ENCODE data around the gene NRM. TPM values are rescaled to one million over a fixed set of nuclear protein-coding genes. Genes with fewer than 3 reads are reported as not detected.

The NRM gene
- total and polyA plus RNA-seq, 2 of the 13 experiments (the other 11 are each of a cell fraction or from before 2014, with no cell fraction given): 12.5 to 16.0 TPM

- no peak; the same call in none of the 2 replicates for TF ChIP-seq ZNF350 (CRISPR knock-in tag; IDR thresholded peaks at IDR 0.05; ENCODE audit: borderline replicate concordance, low read depth)
- TF ChIP-seq ASH2L (IDR thresholded peaks at IDR 0.05; ENCODE audit: insufficient read length, low read depth, low read length): peak; percentile 58
- TF ChIP-seq ZNF605 (CRISPR knock-in tag; IDR thresholded peaks at IDR 0.05): no peak
- no peak for TF ChIP-seq ADNP (CRISPR knock-in tag; IDR thresholded peaks at IDR 0.05)
- no peak; the same call in 1 of the 2 replicates for TF ChIP-seq THAP9 (CRISPR knock-in tag; IDR thresholded peaks at IDR 0.05; ENCODE audit: borderline replicate concordance)
- peak; percentile 41; the same call in 1 of the 2 replicates for TF ChIP-seq BHLHE40 (IDR thresholded peaks at IDR 0.05; ENCODE audit: low read length)
- TF ChIP-seq PHF21A (CRISPR knock-in tag; IDR thresholded peaks at IDR 0.05): no peak
- TF ChIP-seq HNF1B (CRISPR knock-in tag; IDR thresholded peaks at IDR 0.05): 0 out of 2 replicates have a peak, but pooled peaks have one; percentile 19
- no peak for TF ChIP-seq CC2D1A (CRISPR knock-in tag; IDR thresholded peaks at IDR 0.05)
- peak; percentile 79 for TF ChIP-seq MYC (CRISPR knock-in tag; IDR thresholded peaks at IDR 0.05; ENCODE audit: borderline replicate concordance)
- no peak; the same call in 1 of the 2 replicates for TF ChIP-seq GMEB1 (CRISPR knock-in tag; IDR thresholded peaks at IDR 0.05; ENCODE audit: borderline replicate concordance)
- peak; percentile 61; the same call in 1 of the 2 replicates for TF ChIP-seq IRF2 (CRISPR knock-in tag; IDR thresholded peaks at IDR 0.05)
- TF ChIP-seq ZNF710 (CRISPR knock-in tag; IDR thresholded peaks at IDR 0.05; ENCODE audit: borderline replicate concordance): no peak
- no peak for TF ChIP-seq ZNF713 (CRISPR knock-in tag; IDR thresholded peaks at IDR 0.05)
- TF ChIP-seq JUNB (CRISPR knock-in tag; IDR thresholded peaks at IDR 0.05; ENCODE audit: borderline replicate concordance): no peak
- TF ChIP-seq EP300 (IDR thresholded peaks at IDR 0.05; ENCODE audit: low read depth in 2 of 2, low read length in 2 of 2): 0 out of 4 replicates have a peak, but pooled peaks of 1 of the 2 experiments have one; percentile 20
- no peak for TF ChIP-seq EP300 (CRISPR knock-in tag; IDR thresholded peaks at IDR 0.05; ENCODE audit: borderline replicate concordance)
- TF ChIP-seq GATAD1 (CRISPR knock-in tag; IDR thresholded peaks at IDR 0.05): peak; percentile 65; the same call in 1 of the 2 replicates
- no peak for TF ChIP-seq TCF7L2 (IDR thresholded peaks at IDR 0.05; ENCODE audit: low read depth, low read length)
- peak; percentile 52 for TF ChIP-seq MED1 (CRISPR knock-in tag; IDR thresholded peaks at IDR 0.05)
These were observed at the start of gene NRM (continued) for GRCh38 chr6:30690403-30691207.

Data from HepG2 (cell line).